ENCODE data around the gene TNK2. TPM values are rescaled to one million over a fixed set of nuclear protein-coding genes. Genes with fewer than 3 reads are reported as not detected.
A peak's percentile ranks its signal among the peaks of the same experiment; 100 is the strongest.

The TNK2 gene
- total RNA-seq, 1 experiment from 2014 or later, result 36.0 TPM

- ChIA-PET CTCF (interaction anchor here (1.0 kb wide), 1 partner anchor 37 kb away, joined by 3 read pairs; no protein-coding TSS in a partner anchor), POLR2A (no interaction called here)
- peak overlapping the region; percentile 85 for H3K4me3 Mint-ChIP-seq (ENCODE audit: unreplicated experiment)
- no peaks in the 10 kb centered on the region for H3K36me3 ChIP-seq (ENCODE audit: control insufficient read depth, insufficient read depth, low read length)
- intact Hi-C loops (cut with micrococcal nuclease; ENCODE audit: unreplicated experiment), result loop anchor here (1.0 kb wide), 1 partner anchor 19 kb away; no protein-coding TSS in a partner anchor
- H3K27me3 Mint-ChIP-seq (ENCODE audit: insufficient read depth, unreplicated experiment), result no peaks in the 10 kb centered on the region
- H3K9me3 Mint-ChIP-seq (ENCODE audit: unreplicated experiment), result no peaks in the 10 kb centered on the region
- H3K4me3 ChIP-seq (ENCODE audit: low read depth, low read length), result peak overlapping the region; percentile 77
- H3K36me3 Mint-ChIP-seq (ENCODE audit: insufficient read depth, unreplicated experiment), result peaks cover 16% of the 10 kb centered on the region
- peaks cover 26% of the 10 kb centered on the region for H3K4me1 Mint-ChIP-seq (ENCODE audit: low read depth, unreplicated experiment)
- no peak for DNase-seq
- H3K4me1 ChIP-seq, result peaks cover 7% of the 10 kb centered on the region
- TF ChIP-seq CTCF (IDR thresholded peaks at IDR 0.05; ENCODE audit: insufficient read depth in 1 of 2, low read depth in 1 of 2, low read length in 1 of 2, severe bottlenecking in 1 of 2, unreplicated experiment in 1 of 2), result no peak
- H3K9me3 ChIP-seq, result no peaks in the 10 kb centered on the region
- BruUV-seq (replicated peaks), result no TSS peak
- H3K27ac Mint-ChIP-seq (ENCODE audit: unreplicated experiment), result peak overlapping the region; percentile 65
- no peaks in the 10 kb centered on the region for H3K27me3 ChIP-seq (replicated peaks; ENCODE audit: control insufficient read depth, insufficient read depth, low read length)
These were observed 11.8 kb downstream of the TNK2 start for GRCh38 chr3:195896361-195897080.

- Histone ChIP-seq H3K27me3 (replicated peaks; ENCODE audit: control insufficient read depth, insufficient read depth, low read length) (no peaks in the 10 kb centered on the region), H3K36me3 (ENCODE audit: control insufficient read depth, insufficient read depth, low read length) (no peaks in the 10 kb centered on the region), H3K4me1 (peaks cover 7% of the 10 kb centered on the region), H3K9me3 (no peaks in the 10 kb centered on the region), H3K4me3 (ENCODE audit: low read depth, low read length) (peak overlapping the region; percentile 77)
- Mint-ChIP-seq H3K9me3 (ENCODE audit: unreplicated experiment) (no peaks in the 10 kb centered on the region), H3K27me3 (ENCODE audit: insufficient read depth, unreplicated experiment) (no peaks in the 10 kb centered on the region), H3K4me1 (ENCODE audit: low read depth, unreplicated experiment) (peaks cover 26% of the 10 kb centered on the region), H3K27ac (ENCODE audit: unreplicated experiment) (peak overlapping the region; percentile 65), H3K36me3 (ENCODE audit: insufficient read depth, unreplicated experiment) (peaks cover 16% of the 10 kb centered on the region), H3K4me3 (ENCODE audit: unreplicated experiment) (peak overlapping the region; percentile 85)
- POLR2A ChIA-PET, result no interaction called here
- intact Hi-C loops (cut with micrococcal nuclease; ENCODE audit: unreplicated experiment), result loop anchor here (1.0 to 2.0 kb wide), 2 partner anchors 13 to 19 kb away; partner anchors contain the start of gene TNK2
- no TSS peak for BruUV-seq (replicated peaks)
- TF ChIP-seq CTCF (IDR thresholded peaks at IDR 0.05; ENCODE audit: insufficient read depth in 1 of 2, low read depth in 1 of 2, low read length in 1 of 2, severe bottlenecking in 1 of 2, unreplicated experiment in 1 of 2), result no peak
- CTCF ChIA-PET, result interaction anchor here (1.0 to 2.9 kb wide), 4 partner anchors 12 to 36 kb away, joined by 3 to 23 read pairs (median 16); partner anchors contain the start of gene TNK2
- peak in 1 of 2 experiments; percentile 61 for DNase-seq
These were observed 12.4 kb downstream of the TNK2 start for GRCh38 chr3:195895861-195896360.

- DNase-seq, result peak; percentile 75
- H3K27me3 ChIP-seq (replicated peaks; ENCODE audit: control insufficient read depth, insufficient read depth, low read length), result no peaks in the 10 kb centered on the region
- H3K9me3 Mint-ChIP-seq (ENCODE audit: unreplicated experiment), result no peaks in the 10 kb centered on the region
- intact Hi-C loops (cut with micrococcal nuclease; ENCODE audit: unreplicated experiment), result loop anchor here (2.0 kb wide), 1 partner anchor 14 kb away; the partner anchor contains the start of gene TNK2
- no peaks in the 10 kb centered on the region for H3K36me3 ChIP-seq (ENCODE audit: control insufficient read depth, insufficient read depth, low read length)
- peak overlapping the region; percentile 75 for H3K27ac Mint-ChIP-seq (ENCODE audit: unreplicated experiment)
- ChIA-PET CTCF (interaction anchor here (0.6 to 2.9 kb wide), 17 partner anchors 10 to 1059 kb away, joined by 3 to 23 read pairs (median 5); partner anchors contain the start of genes MUC20 and TNK2), POLR2A (interaction anchor here (0.6 kb wide), 1 partner anchor 37 kb away, joined by 3 read pairs; no protein-coding TSS in a partner anchor)
- BruUV-seq (replicated peaks), result no TSS peak
- no peaks in the 10 kb centered on the region for H3K9me3 ChIP-seq
- H3K4me1 ChIP-seq, result peaks cover 7% of the 10 kb centered on the region
- H3K27me3 Mint-ChIP-seq (ENCODE audit: insufficient read depth, unreplicated experiment), result no peaks in the 10 kb centered on the region
- TF ChIP-seq CTCF (IDR thresholded peaks at IDR 0.05; ENCODE audit: insufficient read depth in 1 of 2, low read depth in 1 of 2, low read length in 1 of 2, severe bottlenecking in 1 of 2, unreplicated experiment in 1 of 2), result peak in 1 of 2 experiments; percentile 73
- peak overlapping the region; percentile 77 for H3K4me3 ChIP-seq (ENCODE audit: low read depth, low read length)
- H3K36me3 Mint-ChIP-seq (ENCODE audit: insufficient read depth, unreplicated experiment), result peaks cover 15% of the 10 kb centered on the region
- H3K4me1 Mint-ChIP-seq (ENCODE audit: low read depth, unreplicated experiment), result peaks cover 26% of the 10 kb centered on the region
- H3K4me3 Mint-ChIP-seq (ENCODE audit: unreplicated experiment), result peak overlapping the region; percentile 85
These were observed 13.1 kb downstream of the TNK2 start for GRCh38 chr3:195895078-195895860.

Measured in Caco-2 (cell line).